HG03045 (cell line): ENCODE results near the gene PPP1R9B.
A peak's percentile ranks its signal among the peaks of the same experiment; 100 is the strongest.

Experiments used
- ATAC-seq: cut with Tn5 transposase; IDR thresholded peaks from one replicate; pipeline ENCODE4 v1.9.1; 2021; ENCODE audit warnings: mild to moderate bottlenecking, moderate library complexity; ENCODE audit not compliant: unreplicated experiment

The PPP1R9B gene

DNA sequence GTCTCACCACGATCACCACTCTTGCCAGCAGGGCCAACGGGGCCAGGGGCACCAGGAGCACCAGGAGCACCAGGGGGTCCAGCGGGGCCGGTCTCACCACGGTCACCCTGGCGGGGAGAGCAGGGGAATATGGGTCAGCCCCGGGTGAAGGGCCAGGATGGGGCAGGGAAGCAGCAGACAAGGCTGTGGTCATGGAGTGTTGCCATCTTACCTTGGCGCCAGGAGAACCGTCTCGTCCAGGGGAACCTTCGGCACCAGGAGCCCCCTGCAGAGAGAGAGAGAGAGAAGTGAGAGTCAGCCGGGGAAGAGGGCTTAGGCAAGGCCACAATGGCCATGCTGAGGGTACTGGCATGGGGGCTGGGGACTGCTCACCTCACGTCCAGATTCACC lies 38.0 kb upstream of the PPP1R9B start:
- no peak for ATAC-seq

DNA sequence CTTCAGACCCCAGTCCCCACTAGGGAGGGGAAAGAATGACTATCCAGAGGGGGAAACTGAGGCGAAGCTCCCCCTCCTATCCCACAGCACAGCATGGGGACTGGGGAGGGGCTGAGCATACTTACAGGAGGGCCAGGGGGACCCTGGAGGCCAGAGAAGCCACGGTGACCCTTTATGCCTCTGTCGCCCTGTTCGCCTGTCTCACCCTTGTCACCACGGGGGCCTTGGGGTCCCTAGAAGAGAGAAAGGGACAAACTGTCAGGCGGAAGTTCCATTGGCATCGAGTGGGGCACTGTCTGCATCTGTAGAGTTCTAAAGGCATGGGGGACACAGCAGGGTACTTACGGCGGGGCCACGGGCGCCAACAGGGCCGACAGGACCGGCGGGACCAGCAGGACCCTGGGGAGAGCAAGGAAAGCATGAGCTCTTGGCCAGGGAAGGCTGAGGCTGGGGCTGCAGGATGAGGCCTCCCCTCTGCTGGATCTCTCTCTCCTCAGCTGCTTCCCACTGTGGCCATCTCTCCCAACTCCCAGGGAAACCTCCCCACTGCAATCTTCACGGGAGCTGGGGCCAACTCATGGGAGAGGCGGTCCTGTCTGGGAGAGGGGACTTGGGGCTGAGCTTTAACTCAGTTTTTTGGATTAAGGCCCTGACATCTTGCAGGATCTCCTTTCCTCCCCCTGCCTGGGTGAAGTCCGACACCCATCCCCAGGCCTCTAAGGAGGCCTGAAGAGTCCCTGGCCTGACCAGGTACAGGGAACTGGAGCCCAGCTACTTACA lies 37.5 kb upstream of the PPP1R9B start:
- ATAC-seq: no peak

DNA sequence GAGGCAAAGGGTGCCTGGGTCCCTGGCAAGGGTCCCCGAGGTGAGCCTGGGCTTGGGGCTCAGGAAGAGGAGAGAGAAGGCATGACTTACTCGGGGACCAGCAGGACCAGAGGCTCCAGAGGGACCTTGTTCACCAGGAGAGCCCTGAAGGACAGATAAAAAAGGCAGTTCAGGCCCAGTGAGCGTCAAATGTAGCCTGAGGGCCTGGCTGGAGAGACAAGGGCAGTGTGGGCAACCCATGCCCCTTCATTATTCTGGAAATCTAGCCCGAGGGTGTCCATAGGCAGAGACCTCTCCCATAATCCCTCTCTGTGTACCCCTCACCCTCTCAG lies 36.9 kb upstream of the PPP1R9B start:
- ATAC-seq: no peak

DNA sequence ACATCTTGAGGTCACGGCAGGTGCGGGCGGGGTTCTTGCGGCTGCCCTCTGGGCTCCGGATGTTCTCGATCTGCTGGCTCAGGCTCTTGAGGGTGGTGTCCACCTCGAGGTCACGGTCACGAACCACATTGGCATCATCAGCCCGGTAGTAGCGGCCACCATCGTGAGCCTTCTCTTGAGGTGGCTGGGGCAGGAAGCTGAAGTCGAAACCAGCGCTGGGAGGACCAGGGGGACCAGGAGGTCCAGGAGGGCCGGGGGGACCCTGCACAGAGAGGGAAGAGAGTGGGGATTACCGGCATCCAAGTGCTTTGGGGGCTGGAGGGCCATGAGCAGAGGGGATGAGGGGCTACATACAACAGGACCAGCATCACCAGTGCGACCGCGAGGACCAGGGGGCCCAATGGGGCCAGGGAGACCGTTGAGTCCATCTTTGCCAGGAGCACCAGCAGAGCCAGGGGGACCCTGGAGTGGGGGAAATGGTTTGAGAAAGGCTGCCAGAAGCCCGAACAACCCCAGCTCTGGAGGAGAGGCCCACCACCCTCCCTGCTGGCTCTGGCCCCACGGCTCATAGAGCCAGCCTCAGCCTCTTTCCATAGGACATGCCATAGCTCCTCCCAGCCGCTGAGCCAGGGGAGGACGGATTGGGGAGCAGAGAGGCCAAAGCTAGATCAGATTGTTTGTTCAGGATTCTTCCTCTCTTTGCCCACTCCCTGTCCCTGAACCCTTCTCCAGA lies 36.4 kb upstream of the PPP1R9B start:
- no peak for ATAC-seq

DNA sequence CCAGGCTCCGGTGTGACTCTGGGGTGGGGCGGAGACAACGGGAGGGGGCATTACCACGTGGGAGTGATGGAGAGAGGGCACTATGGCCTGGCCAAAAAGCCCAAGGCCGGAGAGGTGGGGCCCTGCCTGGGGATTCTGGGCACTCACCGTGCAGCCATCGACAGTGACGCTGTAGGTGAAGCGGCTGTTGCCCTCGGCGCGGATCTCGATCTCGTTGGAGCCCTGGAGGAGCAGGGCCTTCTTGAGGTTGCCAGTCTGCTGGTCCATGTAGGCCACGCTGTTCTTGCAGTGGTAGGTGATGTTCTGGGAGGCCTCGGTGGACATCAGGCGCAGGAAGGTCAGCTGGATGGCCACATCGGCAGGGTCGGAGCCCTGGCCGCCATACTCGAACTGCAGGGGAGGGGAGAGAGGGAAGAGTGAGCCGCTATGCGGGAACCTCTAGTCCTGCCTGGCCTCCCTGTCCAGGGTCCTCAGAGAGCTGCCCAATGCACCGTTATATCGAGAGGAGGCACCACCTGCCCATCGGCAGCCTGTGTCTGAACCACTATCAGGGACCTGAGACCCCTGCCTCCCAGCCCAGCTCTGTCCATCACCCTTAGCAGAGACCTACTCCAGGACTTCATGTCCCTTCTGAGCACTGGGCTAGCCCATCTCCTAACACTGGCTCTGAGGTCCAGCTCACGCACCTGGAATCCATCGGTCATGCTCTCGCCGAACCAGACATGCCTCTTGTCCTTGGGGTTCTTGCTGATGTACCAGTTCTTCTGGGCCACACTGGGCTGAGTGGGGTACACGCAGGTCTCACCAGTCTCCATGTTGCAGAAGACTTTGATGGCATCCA lies 35.4 kb upstream of the PPP1R9B start:
- no peak for ATAC-seq

DNA sequence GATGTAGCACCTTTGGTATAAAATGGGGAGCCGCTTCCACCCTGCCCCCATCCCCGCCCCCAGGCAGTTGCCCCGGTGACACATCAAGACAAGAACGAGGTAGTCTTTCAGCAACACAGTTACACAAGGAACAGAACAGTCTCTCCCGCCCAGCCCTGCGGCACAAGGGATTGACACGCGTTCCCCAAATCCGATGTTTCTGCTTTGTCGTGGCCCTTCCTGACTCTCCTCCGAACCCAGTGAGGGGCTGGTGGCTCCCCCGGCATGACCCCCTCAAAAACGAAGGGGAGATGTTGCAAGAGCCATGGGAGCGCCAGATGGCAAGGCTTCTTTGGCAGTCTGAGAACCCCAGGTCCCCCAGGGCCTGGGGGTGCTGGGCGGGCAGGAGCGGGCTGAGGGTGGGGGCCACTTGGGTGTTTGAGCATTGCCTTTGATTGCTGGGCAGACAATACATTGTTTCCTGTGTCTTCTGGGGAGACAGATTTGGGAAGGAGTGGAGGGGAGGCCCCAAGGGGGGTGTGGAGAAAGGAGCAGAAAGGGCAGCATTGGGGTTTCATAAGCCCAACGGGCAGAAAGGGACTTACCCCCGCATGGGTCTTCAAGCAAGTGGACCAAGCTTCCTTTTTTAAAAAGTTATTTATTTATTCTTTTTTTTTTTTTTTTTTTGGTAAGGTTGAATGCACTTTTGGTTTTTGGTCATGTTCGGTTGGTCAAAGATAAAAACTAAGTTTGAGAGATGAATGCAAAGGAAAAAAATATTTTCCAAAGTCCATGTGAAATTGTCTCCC lies 34.3 kb upstream of the PPP1R9B start:
- ATAC-seq: no peak

DNA sequence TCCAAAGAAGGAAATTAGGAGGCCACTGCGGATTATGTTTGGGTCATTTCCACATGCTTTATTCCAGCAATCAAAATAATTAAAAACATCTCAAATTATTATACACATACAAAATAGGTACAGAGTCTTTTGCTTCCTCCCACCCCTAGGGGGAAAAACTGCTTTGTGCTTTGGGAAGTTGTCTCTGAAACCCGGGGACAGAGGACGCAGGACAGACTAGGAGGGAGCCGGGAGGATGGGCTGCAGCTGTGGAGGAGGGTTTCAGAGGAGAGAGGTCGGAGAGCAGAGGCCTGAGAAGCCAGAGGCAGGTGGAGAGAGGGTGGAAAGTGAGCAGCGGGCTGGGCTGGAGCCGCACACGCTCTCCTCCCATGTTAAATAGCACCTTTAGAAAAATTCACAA lies 33.6 kb upstream of the PPP1R9B start:
- no peak for ATAC-seq

DNA sequence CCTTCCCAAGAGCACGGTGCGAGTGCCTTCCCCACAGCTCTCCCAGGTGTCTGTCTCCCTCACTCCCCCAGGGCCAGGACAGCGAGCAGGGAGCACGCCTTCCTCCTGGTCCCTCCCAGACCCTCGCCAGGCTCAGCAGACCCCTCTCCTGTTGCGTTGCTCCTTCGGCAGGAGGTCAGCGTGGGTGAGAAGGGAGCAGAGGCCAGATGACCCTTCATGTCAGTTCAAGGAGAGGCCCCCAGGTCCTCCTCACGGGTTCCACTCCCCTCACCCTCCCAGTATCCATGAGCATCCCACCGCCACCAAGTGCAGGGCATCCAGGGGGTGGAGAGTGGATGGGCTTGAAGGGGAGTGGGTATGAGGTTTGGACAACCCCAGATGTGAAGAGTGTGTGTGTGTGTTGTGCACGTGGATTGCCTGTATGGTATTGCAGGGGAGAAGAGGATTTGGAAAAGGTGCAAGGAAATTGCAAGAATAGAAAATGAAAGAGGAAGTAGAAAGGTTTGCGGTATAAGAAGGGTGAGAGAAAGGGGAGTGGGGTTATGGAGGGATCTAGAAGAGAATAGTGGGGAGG lies 33.0 kb upstream of the PPP1R9B start:
- ATAC-seq: no peak

DNA sequence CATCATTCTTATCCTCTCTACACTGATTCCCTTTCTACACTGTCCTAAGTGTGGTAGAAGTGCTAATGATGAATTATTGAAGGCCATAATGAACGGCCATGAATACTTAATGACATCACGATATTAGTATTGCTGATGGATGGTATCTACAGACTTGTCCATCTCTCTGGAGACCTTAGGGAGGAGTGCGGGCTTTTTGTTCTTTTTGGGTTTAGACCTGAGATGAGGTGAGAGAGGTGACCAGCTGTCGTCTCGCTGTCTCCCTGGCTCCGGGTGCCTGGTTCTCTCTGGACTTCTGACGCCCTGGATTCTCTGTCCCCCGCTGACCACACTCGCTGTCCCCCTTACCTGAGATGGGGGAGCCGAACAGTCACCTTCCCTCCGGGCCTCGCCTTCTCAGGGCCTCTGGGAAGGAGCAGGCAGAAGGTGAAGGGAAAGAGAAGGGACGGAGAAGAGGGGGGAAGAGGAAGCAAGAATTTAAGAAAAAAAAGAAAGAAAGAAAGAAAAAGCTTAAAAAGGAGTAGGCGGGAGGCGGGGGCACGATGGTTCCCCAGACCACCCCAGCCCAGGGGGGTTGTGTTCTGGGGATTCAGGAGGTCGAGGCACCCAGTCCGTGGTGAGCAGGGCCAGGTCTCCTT lies 32.4 kb upstream of the PPP1R9B start:
- ATAC-seq: no peak

DNA sequence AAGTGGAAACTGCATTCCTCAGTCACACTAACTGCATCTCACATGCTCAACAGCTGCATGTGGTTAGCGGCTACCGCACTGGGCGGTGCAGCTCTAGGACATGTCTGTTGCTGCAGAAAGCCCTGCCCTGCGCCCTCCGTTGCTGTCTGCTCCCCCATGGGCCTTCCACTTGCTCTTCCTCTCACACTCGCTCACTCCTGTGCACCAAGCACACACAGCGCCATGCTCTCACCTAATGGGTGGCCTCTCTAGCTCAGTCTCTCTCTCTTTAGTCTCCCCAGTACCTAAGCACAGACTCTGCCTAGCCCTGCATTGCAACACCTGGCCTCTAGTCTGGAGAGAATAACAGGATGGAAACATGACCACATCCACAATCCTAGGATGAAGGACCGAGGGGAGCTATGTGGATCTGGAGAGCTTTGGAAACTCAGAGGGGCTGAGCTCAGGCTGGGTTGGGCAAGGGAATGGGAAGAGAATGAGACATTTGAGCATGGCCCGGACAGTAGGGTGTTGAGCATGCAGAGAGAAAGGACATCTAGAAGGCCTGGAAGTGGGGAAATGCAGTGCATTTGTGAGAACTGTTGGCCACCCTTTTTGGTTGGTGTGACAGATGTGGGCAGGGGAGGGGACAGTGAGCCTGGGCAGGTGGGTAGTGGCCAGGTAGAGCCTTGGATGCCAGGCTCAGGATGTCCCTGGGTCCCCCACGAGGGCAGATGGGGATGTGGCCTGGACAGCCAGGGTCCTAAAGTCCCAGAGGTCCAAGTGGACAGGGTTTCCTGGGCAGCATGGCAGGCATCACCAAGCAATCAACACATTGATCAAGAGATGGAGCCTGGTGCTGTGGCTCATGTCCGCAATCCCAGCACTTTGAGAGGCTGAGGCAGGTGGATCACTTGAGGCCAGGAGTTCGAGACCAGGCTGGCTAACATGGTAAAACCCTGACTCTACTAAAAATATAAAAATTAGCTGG lies 31.4 kb upstream of the PPP1R9B start:
- no peak for ATAC-seq

DNA sequence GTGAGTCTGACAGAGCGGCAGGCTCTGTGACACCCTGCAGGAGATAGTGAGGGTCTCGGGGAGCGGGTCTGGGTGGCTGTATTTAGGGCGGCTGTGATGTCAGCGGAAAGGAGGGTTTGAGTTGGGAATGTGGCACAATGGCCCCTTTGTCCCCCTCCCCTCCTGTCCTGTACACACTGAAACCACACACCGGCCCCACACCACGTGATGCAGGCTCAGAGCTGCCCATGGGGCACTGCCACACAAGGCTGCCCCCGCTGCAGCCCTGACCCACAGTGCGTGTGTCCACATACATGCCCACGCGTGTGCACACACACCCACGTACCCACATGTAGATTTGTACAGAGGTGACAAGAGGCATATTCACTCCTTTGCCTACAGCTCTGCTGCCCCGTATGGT lies 30.7 kb upstream of the PPP1R9B start:
- no peak for ATAC-seq

DNA sequence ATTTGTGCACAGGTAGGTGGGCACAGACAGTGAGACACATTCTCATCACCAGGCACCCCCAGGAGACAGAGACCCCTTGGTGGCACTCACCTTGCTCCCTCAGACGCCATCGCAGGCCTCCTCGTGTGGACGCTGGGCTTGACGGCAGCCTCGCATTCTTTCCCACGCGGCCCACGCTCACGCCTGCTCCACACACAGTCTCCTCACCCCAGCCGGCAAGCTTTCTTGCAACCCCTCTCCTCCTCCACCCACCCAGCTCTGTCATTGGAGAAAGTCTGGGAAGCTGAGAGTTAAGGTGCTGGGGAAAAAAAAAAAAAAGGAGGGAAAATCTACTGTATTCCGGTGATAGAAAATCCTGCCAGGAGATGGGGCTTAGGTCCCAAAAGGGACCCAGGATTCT lies 30.1 kb upstream of the PPP1R9B start:
- ATAC-seq: no peak

DNA sequence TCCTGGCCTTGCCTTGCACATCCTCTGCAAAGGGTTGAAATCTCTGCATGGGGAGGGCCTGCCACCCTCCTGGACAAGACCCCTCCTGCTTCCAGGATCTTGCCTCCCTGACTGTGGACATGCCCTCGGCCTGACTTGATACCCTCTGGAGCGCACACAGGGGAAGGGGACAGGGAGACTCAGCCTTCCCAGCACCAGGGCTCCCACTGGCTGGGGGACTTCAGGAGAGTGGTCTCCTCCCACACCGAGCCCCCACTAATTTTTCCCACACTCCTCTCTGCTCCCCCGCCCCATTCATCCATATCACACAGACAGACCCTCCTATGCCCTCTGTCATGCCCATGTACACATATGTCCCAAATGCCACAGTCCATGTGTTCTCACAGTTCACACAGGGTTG lies 29.6 kb upstream of the PPP1R9B start:
- no peak for ATAC-seq

DNA sequence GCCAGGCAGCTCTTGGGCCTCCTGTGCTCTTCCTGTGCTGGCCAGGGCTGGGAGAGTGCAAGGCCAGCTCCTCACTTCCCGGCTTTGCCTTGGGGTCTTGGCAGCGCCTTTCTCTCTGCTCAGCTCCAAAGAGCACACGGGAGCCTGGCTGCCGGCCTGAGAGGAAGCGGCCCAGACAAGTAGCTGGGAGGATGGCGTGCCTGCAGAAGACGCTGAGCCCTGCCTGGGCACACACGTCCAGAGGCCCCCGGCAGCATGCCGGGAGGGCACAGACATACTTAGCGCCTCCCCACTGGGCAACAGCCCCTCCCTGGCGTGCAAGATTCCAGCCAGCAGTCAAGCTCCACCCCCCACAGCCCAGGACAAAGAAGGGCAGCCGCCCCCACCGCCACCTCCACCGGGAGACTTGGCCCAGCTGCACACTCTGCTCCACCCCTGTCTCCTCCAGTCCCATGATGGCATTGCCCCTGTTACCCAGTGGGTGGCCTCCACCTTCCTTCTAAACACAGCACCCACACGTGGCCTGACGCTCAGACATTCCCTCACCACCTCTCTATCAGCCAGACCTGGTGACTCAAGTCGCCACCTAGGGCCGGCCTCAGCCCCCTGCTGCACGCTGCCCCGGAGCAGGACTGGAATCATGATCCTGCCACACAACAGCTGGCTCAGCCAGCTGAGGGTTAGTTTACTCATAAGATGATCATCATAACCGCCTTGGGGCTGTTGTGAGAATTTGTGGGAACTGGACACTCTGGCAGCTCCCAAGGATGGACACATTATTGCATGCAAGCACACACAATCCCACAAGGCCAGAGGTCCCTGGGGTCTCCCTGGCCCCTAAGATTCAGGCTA lies 27.7 kb upstream of the PPP1R9B start:
- peak; percentile 72 for ATAC-seq

DNA sequence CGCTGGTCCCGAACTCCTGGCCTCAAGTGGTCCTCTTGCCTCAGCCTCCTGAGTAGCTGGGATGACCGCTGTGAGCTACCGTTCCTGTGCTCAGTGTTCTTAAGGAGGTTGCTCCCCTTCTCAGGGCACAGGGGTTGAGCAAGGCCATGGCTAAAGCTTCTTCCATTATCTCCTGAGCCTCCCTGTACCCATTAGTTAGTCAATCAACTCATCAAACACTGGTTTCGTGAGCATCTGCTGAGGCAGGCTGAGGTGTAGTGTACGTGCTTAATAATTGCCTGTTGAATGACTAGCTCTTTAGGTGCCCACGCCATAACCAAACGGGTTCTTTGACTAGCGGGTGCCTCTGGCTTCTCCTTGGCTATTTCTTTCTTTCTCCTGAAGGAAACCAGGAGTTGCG lies 27.0 kb upstream of the PPP1R9B start:
- no peak for ATAC-seq

DNA sequence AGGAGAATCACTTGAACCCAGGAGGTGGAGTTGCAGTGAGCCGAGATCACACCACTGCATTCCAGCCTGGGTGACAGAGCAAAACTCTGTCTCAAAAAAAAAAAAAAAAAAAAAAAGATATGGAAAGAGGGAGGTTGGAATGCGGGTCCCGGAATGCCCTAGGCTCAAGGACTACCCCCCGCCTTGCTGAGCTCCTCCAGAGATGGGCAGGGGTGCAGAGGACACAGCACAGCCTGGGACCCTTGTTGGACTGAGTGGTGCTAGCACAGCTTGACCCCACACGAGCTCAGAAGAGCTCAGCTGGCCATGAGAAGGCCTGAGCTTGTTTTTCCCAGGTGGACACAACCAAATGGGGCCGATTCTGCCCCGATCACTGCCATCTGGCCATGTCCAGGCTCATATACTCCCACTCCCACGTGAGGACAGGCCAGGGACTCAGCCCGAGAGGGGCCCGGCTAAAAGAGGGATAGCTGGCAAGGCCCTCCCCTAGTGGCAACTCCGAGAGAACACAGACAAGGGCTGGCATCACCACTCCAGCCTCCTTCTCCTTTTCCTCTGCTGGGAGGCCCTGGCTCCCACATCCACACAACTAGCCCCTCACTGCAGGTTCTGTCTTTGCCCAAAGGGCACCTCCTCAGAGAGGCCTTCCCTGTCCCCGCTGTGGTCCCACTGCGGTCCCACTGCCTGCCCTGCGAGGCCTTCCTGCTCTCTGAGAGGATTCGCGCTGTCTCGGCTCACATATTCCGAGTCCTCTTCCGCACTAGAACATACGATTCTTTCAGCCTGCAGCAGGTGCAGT lies 26.3 kb upstream of the PPP1R9B start:
- no peak for ATAC-seq

DNA sequence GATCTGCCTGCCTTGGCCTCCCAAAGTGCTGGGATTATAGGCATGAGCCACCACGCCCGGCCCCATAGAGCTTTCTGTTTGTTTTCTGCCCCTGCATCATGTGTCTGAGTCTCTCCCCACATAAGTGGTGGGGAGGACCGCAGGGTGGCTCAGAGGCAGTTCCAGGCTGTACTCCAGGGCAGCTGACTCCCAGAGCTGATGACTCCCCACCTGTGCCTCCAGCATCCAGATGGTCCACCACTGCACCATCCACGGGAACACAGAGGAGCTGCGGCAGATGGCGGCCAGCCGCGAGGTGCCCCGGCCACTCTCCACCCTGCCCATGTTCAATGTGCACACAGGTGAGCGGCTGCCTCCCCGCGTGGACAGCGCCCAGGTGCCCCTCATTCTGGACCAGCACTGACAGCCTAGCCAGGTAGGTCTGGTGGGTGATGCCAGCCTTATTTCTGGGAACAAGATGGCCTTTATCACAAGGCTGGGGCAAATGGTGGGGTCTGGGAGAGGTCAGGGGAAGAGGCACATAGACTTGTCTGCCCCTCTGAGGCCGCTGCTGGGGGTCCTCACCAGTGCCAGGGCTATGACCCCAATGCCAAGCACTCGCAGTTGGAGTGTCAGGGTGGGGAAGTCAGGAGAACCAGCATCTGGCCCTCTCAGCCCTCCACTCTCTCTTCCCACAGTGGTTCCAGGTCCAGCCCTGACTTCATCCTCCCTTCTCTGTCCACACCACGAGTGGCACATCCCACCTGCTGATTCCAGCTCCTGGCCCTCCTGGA lies 24.7 kb upstream of the PPP1R9B start:
- no peak for ATAC-seq
